NCI-H1092 (cell line): Measurements from ENCODE around the gene LYPD5.
"Not testable (repeated sequence)": the region's sequence is repeated elsewhere in the genome, so short reads cannot be mapped to it uniquely, and the experiment has no call there.

ENCODE experiments used
- DNase-seq: peaks from one replicate; lab custom pipeline; 2025; lab: John Stamatoyannopoulos, UW

The LYPD5 gene

DNA sequence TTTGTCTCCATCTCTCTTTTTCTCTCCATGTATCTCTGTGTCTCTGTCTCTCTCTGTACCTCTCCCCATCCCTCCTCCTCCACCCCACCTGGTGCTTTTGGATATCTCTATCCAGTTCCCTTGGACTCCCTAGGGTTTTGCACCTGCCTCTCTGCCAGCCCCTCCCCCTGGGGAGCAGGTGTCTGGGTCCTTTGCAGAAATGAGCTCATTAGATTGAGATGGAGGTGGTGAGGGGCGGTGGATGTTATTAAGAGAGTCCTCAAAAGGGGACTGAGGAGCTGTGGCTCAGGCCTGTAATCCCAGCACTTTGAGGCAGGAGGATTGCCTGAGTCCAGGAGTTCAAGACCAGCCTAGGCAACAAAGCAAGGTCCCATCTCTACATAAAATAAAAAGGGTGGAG, 23.6 kb downstream of the LYPD5 start:
- peak; percentile 68 for DNase-seq

DNA sequence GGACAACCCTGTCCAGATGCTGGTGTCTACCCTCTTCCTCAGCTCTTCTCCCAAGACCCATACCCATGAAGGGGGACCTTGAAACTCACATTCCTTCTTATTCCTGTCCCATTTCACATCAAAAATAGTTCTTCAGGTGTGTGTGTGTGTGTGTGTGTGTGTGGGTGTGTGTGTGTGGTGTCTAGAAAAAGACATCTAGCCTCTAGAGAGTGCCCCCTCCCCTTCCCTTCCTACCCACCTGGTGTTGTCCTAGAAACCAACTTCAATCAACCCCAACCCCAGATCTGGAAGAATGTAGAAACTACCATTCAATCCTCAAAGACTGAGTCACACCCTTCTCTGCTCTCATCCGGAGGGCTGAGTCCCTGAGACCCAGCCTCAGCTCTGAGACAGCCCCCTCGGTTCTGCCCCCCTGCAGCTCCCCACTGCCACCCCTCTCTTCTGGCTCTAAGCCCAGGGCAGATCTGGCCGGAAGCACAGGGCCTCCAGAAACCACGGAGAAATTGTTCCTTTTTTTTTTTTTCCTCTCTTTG, 25.0 kb downstream of the LYPD5 start:
- DNase-seq = no peak

DNA sequence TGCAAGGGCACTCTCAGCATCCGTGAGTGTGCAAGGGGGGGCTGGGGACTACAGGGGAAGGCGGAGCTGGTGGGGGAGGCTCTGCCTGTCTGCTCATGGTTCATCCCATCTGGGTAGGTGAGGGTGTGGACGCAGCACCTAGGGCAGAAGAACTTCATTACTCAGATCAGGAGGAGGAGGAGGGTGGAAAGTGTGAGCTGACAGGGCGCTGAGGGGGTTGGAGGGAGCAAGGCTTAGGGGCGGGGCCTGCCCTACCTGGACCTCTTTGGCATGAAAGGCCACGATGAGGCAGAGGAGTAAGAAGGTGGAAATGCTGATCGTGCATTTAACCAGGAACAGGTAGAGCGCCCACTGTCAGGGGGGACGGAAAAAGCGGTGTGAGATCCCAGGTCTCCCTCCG, 26.0 kb downstream of the LYPD5 start:
- no peak for DNase-seq

DNA sequence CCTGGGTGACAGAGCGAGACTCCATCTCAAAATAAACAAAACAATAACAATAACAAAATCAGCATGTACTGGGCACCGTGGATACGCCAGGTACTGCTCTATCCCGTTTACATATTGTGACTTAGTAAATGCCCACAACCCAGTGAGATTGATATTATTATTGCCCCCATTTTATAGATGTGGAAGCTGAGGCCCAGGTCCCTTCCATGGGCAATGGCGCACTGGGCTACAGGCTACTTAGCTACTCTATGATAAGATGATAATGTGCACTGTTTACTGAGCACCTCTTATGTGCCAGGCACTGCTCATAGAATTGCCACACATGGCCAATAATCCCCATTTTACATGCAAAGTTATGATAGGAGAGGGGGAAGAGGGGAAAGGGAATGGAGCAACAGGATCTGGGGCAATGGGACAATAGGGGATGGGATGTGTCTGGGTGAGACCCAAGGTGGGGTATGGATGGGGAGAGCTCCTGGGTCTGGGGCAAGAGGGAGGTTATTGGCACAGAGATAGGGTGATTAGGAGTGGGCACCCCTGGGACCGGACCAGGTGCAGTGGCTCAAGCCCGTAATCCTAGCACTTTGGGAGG, 26.9 kb downstream of the LYPD5 start:
- DNase-seq = no peak

DNA sequence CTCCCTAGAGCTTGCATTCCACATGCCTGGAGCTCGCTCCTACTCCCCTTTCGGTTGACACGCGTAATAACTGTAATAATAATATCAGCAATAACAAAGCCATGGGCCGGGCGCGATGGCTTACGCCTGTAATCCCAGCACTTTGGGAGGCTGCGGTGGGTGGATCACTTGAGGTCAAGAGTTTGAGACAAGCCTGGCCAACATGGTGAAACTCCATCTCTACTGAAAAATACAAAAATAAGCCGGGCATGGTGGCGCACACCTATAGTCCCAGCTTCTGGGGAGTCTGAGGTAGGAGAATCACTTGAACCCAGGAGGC, 27.3 kb downstream of the LYPD5 start:
- DNase-seq = not testable (repeated sequence)

DNA sequence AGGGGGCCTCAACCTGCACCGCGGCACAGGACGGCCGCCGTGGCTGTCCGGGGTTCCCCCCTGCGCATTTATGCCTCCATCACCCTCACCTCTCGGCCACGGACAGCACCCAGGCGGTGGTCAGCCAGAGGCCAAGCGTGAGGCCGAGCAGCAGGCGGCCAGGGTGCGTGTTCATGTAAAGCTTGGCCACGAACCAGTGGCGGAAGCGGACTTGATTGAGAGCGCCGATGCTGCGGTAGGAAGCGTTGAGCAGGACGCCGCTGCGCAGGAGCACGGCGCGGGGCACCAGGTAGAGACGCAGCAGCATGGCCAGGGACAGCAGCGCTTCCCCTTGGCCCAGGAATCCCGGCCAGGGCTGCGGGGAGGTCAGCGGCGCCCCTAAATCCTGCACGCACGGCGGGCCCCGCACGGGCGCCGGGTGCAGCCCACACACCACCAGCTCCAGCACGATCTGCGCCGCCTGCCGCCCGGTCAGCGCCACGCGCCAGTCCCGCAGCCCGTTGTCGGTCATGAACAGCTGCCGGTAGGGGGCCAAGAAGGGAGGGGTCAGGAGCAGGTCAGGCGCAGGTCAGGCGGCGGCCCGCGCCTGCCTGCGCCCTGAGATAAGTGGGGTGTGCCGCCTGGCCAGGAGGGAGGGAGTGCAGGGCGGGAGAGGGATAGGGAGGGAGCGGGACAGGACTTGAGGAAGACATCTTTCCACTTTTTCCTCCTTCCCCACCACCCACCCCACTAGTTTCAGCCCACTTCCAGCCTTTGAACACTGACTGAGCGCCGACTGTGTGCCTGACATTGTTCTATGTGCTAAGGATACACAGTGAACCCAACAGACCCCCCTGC, 27.9 kb downstream of the LYPD5 start:
- no peak for DNase-seq

DNA sequence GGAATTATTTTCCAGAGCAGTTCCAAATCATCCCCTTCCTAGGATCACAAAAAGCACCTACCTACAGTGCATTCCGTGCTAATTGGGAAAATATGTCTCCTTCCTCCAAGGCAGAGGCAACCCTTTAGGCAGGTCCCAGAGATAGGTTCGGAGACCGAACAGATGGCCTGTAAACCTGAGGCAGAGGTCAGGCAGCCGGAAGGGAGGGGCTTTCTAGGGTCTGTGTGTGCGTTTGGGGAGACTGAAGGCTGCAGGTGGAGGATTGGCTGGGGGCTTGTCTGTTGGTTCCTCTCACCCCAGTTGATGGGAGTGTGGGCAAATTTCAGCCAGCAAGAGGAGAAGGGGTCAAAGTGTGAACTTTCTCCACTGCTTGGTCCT, 28.5 kb downstream of the LYPD5 start:
- DNase-seq = no peak

DNA sequence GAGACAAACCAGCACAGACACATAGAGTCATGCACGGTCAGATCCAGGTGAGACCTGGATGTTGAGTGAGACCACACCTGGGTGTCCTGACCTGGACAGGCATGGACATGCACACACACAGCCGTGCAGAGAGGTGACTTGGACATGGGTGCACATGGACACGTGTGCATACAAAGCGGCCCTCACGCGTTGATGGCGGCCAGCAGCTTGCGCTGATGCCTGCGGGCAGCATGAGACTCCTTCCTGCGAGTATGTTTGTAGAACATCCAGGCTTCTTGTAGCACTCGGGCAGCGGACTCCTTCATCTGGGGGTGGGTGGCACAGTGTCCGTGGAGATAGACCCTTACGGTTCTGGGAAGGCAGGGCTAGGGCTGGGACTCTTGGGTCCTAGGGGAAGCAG, 33.0 kb downstream of the LYPD5 start:
- DNase-seq = no peak

DNA sequence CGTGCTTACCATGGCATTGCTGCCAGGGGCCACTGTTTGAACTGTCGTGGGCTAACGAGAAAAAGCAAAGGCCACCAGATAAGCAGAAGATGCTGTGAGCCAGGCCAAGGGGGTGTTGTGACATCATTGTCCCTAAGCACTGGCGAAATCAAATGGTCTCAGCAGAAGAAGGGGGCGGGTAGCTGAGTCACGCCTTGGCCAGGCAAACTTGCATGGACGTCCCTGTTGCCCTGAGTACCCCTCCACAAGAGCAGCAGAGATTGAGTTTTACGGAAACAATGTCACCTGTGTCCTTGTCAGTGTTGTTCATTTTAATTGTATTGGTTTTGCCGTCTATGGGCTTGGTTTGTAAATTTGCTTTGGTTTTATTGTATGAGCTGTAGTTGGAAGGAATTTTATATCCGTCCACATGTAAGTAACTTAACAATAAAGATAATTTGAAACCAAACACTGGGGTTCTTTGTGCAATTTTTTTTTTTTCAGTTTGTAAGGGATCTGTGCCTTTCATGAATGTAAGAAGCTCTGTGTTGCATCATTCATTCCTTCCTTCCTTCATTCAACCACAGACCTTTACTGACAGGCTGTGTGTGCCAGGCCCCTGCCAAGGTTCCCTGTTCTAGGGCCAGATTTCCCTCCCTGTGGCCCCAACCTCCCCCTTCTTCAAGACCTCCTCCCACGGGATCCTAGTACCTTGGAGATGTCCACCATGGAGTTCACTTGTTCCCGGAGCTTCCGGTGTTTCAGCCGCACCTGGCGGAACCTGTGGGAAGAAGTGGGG, 33.8 kb downstream of the LYPD5 start:
- DNase-seq = no peak

DNA sequence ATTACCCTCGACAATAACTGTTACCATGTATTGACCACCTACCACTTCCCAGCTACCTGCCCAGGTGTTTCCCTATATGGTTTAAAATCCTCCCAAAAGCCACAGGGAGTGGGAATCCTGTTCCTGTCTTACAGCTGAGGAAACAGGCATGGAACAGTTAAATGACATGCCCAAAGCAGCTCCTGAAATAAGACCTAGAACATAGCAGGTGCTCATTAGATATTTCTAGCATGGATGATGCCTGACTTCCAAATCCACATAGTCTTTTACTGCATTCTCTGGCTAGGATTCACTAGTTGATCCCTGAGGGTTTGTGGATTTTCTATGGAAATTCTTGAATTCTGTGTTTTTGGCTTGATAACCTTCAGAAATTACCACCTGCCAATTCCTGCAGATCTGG, 34.4 kb downstream of the LYPD5 start:
- no peak for DNase-seq

DNA sequence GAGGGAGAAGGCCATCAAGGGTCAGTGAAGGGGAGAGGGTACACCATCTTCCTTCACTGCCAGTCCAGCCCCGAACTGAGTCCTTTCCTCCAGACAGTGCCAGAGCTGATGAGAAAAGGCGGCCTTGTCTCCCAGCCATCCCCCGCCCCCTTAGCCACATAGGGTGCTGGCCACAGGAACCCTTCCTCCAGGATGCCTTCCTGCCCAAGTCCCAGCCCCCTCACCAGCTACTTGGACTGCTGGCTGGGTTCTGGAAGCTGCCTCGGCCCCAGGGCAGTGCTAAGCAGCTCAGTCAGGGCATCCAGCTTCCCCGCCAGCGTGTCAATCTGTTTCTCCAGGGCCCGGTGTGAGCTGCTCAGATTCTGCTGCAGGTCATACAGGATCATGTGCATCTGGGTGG, 34.9 kb downstream of the LYPD5 start:
- no peak for DNase-seq

DNA sequence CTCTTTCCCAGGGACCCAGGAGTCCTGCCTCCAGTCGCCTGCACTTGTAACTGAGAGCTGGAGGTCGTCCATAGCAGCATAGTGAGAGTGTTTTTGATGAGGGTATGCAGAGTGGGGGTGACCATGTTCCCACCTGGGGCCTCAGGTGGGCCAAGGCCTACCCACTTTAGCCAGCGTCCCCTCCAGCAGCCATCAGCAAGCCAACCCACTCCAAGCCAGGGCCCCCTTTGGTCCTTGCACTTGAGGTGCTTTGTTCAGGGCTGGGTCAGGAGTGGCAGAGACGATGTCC, 35.5 kb downstream of the LYPD5 start:
- DNase-seq = no peak

DNA sequence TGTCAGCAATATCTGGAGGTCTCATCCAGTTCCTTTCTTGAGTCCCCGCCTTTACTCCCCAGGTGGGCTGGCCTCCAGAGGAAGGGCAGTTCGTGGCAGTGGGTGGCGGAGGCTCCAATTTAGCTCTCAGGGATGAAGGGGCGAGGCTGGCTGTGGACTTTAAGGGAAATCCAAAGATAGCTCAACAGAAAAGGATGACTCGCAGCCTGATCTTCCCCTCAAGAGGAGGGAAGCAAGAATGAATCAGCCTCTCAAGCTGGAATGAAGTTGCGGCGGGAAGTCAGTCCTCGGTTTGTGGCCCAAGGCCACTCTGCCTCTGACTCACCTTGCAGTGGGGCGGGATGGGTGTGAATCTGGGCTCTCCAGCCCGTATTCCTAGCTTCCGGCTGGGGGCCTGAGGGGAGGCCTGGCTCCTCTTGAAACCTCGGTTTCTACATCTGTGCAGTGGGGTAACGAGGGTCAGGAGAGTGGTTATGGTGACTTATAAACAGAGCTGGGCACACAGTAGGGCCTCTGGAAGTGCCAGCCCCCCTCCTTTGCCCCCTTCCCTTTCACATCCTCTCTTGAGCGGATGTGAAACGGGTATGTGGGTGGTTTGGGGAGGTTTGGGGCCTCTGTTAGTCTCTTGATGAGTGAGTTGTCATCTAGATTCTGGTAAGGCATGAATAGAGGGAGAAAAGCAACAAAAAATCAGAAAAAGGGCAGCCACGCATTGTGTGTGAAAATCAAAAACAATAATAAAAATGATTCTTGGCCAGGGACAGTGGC, 37.0 kb downstream of the LYPD5 start:
- DNase-seq = no peak

DNA sequence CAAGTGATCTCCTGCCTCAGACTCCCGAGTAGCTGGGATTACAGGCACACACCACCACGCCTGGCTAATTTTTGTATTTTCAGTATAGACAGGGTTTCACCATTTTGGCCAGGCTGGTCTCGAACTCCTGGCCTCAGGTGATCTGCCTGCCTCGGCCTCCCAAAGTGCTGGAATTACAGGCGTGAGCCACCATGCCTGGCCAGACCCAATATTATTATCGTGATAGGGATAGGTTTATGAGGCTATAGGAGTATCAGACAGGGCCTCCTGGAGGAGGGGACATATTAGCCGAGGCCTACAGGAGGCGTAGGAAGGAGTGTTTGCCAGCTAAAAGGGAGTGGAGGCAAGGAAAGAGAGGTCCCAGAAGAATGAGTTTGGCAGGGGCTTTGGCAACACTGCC, 37.6 kb downstream of the LYPD5 start:
- not testable (repeated sequence) for DNase-seq

DNA sequence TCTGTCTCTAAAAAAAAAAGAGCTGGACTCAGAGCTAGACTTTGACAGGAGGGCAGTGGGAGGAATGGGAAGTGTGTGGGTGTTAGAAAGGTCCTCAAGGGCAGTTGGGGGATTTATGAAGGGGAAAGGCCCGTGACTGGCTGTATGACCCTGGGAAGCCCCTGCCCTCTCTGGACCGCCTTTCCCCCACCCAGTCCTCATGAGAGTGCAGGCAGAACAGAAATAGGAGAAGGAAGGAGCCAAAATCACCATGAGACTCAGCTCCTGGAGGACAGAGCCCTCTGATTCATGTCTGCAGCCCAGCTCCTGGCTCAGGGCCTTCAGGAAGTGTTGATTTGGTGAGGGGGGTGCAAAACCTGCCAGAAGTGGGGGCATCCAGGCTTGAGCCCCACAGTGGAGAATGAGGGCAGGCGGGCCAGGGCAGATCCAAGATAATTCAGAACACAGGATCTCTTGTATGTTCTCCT, 38.7 kb downstream of the LYPD5 start:
- DNase-seq = no peak

DNA sequence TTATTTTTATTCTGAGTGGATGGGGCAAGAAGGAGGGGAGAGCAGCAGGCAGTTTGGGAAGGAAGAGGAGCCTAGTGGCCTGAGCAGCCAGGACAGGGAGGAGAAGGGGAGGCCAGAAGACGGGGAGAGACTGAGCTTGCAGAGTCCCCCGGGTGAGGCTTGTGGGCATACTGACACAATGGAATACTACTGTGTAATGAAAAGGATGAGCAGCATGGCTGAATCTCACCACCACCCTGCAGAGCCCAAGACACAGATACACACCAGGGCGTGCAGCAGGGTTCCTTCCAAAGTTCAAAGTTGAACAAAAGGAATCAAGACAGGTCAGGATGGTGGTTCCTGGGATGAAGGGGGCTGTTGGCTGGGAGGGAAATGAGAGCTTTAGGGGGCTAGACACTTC, 39.4 kb downstream of the LYPD5 start:
- no peak for DNase-seq

DNA sequence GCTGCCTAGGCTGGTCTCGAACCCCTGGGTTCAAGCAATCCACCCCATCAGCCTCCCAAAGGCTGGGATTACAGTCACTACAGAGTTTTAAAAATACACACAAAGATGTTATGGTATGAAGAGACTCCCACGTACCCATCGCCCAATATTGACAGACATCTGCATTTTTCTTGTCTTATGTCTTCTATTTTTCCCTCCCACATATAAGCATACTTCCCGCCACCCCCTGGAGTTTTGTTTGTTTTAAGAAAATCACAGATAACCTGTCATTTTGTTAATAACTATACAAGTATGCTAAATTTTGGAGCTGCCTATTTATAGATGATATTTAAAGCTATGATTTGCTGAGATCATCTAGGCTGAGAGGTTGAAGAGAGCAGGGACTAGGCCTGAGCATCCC, 41.3 kb downstream of the LYPD5 start:
- no peak for DNase-seq

DNA sequence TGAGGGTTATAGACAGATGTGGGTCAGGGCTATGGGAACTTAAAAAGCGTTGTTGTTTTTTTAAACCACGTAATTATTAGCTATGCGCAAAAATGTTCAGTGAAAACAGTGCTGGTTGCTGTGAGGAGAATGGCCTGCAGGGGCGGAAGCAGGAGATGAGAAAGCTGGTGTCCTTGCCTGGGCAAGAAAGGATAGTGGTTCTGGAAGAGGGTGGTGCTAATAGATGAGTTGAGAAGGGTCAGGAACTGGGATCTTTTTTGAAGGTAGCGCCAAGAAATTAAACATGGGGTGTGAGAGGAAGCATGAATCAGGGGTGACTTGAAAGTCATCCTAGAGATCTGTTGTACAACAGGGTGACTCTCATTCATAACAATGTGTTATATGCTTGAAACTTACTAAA, 42.7 kb downstream of the LYPD5 start:
- DNase-seq = no peak

DNA sequence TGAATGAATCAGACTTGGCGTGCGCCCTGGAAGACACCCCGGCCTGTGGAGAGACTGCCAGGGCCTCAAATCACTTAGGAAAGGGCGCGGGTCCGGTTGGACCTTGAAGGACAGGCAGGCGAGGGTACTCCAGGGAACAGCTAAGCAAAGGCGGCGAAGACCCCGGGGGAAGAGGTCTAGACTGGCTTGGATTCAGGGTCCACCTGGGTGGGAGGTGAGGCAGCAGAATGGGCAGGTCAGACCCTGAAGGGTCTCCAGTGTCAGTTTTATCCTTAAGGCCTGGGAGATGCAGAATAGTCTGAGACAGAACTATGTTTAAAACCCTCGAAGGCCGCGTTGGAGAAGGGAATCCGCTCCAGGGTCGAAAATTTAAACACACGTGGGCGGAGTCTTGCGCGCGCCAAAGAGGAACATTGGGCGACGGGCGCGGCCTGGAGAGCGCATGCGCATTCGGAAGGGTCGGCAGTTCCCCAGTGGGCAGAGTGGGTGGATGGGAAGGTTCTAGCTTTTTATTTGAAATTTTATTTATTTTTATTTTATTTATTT, 46.9 kb downstream of the LYPD5 start:
- DNase-seq = peak; percentile 67

DNA sequence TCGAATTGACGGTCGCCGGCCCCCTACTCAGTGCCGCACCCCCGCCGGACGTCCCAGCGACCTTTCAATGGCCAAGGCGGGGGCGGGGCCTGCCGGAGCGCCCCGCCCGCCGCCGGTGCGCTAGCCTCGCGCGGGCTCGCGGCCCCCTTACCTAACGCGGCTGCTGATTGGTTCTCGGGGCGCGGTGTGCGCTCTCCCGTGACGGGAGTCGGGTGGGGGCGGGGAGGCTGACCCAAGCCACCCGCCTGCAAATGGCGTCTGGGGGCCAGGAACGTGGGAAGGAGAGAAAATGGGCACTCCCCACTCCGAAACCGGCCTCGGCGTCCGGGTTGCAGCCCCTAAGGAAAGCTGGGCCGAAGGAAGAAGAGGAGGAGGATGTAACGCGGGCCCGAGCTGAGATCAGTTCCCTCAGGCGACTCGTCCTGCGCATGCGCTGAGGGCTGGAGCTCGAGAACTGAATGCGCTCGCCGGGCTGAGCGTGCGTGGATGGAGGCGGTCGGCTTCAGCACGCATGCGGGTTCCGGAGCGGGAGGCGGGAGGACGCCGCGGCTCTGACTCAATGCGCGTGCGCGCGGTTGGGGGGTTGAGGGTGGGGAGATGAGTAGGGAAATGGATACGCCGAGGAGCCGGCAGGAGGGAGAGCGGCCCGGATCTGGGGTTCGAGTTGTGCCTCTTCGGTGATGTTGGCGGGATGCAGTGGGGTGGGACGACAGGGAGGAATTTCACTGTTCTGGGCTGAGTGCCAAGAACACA, 47.6 kb downstream of the LYPD5 start, which contains the start of gene SMG9:
Gene SMG9 (minus strand): TSS at position 460 of the 753 bp plus-strand sequence. CDS start 4,221 bp downstream, outside the sequence.
- DNase-seq = peak; percentile 94

DNA sequence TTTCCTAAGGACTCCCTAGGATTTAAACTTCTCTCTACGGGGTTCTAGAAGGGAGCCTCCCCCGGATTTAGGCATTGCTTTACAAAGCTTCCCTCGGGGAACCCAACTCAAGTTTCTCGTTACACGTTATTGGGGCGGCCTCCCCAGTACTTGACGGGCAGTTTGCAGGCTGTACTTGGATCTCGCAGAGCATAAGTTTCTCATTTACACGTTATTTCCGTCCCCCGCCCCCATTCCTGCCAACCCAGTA, 48.1 kb downstream of the LYPD5 start:
- DNase-seq = no peak
